ENCODE results near the gene MUC4. TPM values are rescaled to one million over a fixed set of nuclear protein-coding genes. Genes with fewer than 3 reads are reported as not detected.
A peak's percentile ranks its signal among the peaks of the same experiment; 100 is the strongest.

The MUC4 gene
- 0.19 TPM in 1 of 2 replicates, not detected in the other for total RNA-seq (2013; cell fraction: nucleolus; rRNA removed)
- total RNA-seq (2014; rRNA removed) (0.16 and 0.23 TPM in 2 replicates), total RNA-seq (2014; rRNA removed; fragmentation: Illumina TruSeq; extraction: Trizol) (0.14 and 0.31 TPM in 2 replicates), total RNA-seq (2021) (0.46 and 0.51 TPM in 2 replicates), polyA plus RNA-seq (2011; rRNA removed) (not detected in 2 replicates), polyA plus RNA-seq (2014; fragmentation: Illumina TruSeq; extraction: Trizol) (0.32 TPM in 1 of 2 replicates, not detected in the other), polyA plus RNA-seq (2014; fragmentation: Nextera tagmentation; extraction: Ambion mirVana) (under 1 TPM in 1 of 2 experiments, not detected in 1; 0.02 TPM), polyA plus RNA-seq (2014; rRNA removed) (0.05 and 0.72 TPM in 2 replicates), polyA plus RNA-seq (2016; fragmentation: Nextera tagmentation; extraction: Ambion mirVana) (not detected), polyA minus RNA-seq (2011; rRNA and poly(A)+ RNA removed) (0.07 and 0.15 TPM in 2 replicates), Bru-seq, nascent RNA (percentile 3 among the genes with signal in this experiment), BruChase-seq, experiment 1, labeled RNA remaining after a 6-hour chase (percentile 9 among the genes with signal in this experiment), BruChase-seq, experiment 2, labeled RNA remaining after a 2-hour chase (percentile 3 among the genes with signal in this experiment)
- 0.54 TPM for polyA plus RNA-seq (2011; ENCODE audit: low read depth)
- polyA plus RNA-seq (2011; cell fraction: cytosol; rRNA removed): not detected in 2 replicates
- polyA plus RNA-seq (2011; cell fraction: nucleus; rRNA removed): under 0.01 TPM in 1 of 2 replicates, not detected in the other
- 0.81 and 0.86 TPM in 2 replicates for polyA plus RNA-seq (2012)
- polyA minus RNA-seq (2011; cell fraction: cytosol; rRNA and poly(A)+ RNA removed): not detected in 2 replicates
- polyA minus RNA-seq (2011; cell fraction: nucleus; rRNA and poly(A)+ RNA removed): under 0.01 TPM in 1 of 2 replicates, not detected in the other
- long read RNA-seq, experiment 1: 0 reads
- long read RNA-seq, experiment 2: 0 reads

GRCh38 chr3:195811756-195812155, at the start of gene MUC4:
MUC4 (minus strand) TSS chr3:195811929; CDS start chr3:195811817, 112 bp downstream.
- ChIA-PET SMC1A (ENCODE audit: uncharacterized antibody, unreplicated experiment) (no interaction called here), CTCF (no interaction called here), RAD21 (ENCODE audit: unreplicated experiment) (no interaction called here), POLR2A (no interaction called here)
- in situ Hi-C loops (cut with MboI) (loop anchor here (10.0 kb wide), 1 partner anchor 57 kb away; no protein-coding TSS in a partner anchor), intact Hi-C loops (cut with micrococcal nuclease; ENCODE audit: unreplicated experiment) (no loop called here)
- ATAC-seq: no peak
- no peak within 1 kb of the TSS for H2AFZ ChIP-seq (ENCODE audit: control insufficient read depth, low read depth, low read length)
- no peak within 1 kb of the TSS for H3K27ac ChIP-seq (ENCODE audit: control insufficient read depth, insufficient read depth)
- H3K9me3 ChIP-seq (replicated peaks; ENCODE audit: control insufficient read depth, insufficient read depth, low read length): no peaks in the 10 kb centered on the region
- H3K36me3 ChIP-seq (ENCODE audit: control insufficient read depth in 2 of 2, insufficient read depth in 2 of 2, low read length in 1 of 2): no peaks in the 10 kb centered on the region
- H3K4me2 ChIP-seq (ENCODE audit: control insufficient read depth, insufficient read depth): no peak within 1 kb of the TSS
- no peak within 1 kb of the TSS for H3K4me3 ChIP-seq
- no peak for FAIRE-seq
- no peak within 1 kb of the TSS for H3K9ac ChIP-seq (ENCODE audit: control insufficient read depth, insufficient read depth, low read length)
- no peak for DNase-seq (ENCODE audit: low read depth, low spot score)
- no peaks in the 10 kb centered on the region; a peak in 2 of 4 replicates for H3K27me3 ChIP-seq (replicated peaks in 1 of 2; ENCODE audit: control insufficient read depth in 2 of 2, insufficient read depth in 2 of 2, low read length in 1 of 2)
- 10% methylated on average over 14 of the region's 14 CpGs for WGBS (ENCODE audit: insufficient coverage, insufficient replicate concordance, low lambda C conversion rate, missing lambda C conversion rate)
- H3K79me2 ChIP-seq (ENCODE audit: control insufficient read depth, insufficient read depth, low read length): no peaks in the 10 kb centered on the region
- BruUV-seq (replicated peaks): no TSS peak
- H3K4me1 ChIP-seq (ENCODE audit: control insufficient read depth, insufficient read depth, low read length): no peaks in the 10 kb centered on the region
- no peaks in the 10 kb centered on the region for H4K20me1 ChIP-seq (ENCODE audit: control insufficient read depth, insufficient read depth)
- TF ChIP-seq CEBPZ (IDR thresholded peaks at IDR 0.05; ENCODE audit: low read depth, low read length): no peak
- TF ChIP-seq SKIL (IDR thresholded peaks at IDR 0.05; ENCODE audit: low read depth, poor library complexity, severe bottlenecking): no peak
- no peak for TF ChIP-seq CUX1 (IDR thresholded peaks at IDR 0.05; ENCODE audit: insufficient replicate concordance, low read depth, low read length)
- no peak for TF ChIP-seq SIX5 (IDR thresholded peaks at IDR 0.05; ENCODE audit: low read depth, low read length, severe bottlenecking)
- TF ChIP-seq SIN3A (IDR thresholded peaks at IDR 0.05; ENCODE audit: low read depth, low read length): no peak
- TF ChIP-seq ZNF24 (IDR thresholded peaks at IDR 0.05): no peak
- no peak for TF ChIP-seq FOXK2 (IDR thresholded peaks at IDR 0.05)
- no peak for TF ChIP-seq EP300 (IDR thresholded peaks at IDR 0.05; ENCODE audit: borderline replicate concordance in 1 of 2, control insufficient read depth in 1 of 2, low read depth in 2 of 2, low read length in 2 of 2)
- TF ChIP-seq ASH2L (IDR thresholded peaks at IDR 0.05; ENCODE audit: borderline replicate concordance, low read depth): no peak
- no peak for TF ChIP-seq CHD4 (IDR thresholded peaks at IDR 0.05)

Data from GM12878 (cell line).